GM21529 (cell line): ENCODE data around the gene DPYD.
"Not testable (repeated sequence)": the region's sequence is repeated elsewhere in the genome, so short reads cannot be mapped to it uniquely, and the experiment has no call there.

ENCODE experiments used
- ATAC-seq: cut with Tn5 transposase; IDR thresholded peaks from one replicate; pipeline ENCODE4 v1.9.1; 2021; ENCODE audit not compliant: unreplicated experiment

DPYD gene

GRCh38 chr1:97382206-97382605, 538.6 kb downstream of the DPYD start:
- ATAC-seq = no peak

GRCh38 chr1:97379387-97380075, 541.3 kb downstream of the DPYD start:
- ATAC-seq = no peak

GRCh38 chr1:97378596-97378995, 542.2 kb downstream of the DPYD start:
- ATAC-seq = no peak

- no peak for ATAC-seq
Observed at GRCh38 chr1:97377432-97378034, 543.3 kb downstream of the DPYD start.

- no peak for ATAC-seq
Observed at GRCh38 chr1:97373000-97373399, 547.8 kb downstream of the DPYD start.

GRCh38 chr1:97372531-97372930, 548.3 kb downstream of the DPYD start:
- no peak for ATAC-seq

GRCh38 chr1:97368296-97368695, 552.5 kb downstream of the DPYD start:
- no peak for ATAC-seq

- ATAC-seq = no peak
Observed at GRCh38 chr1:97366984-97367383, 553.9 kb downstream of the DPYD start.

- no peak for ATAC-seq
Observed at GRCh38 chr1:97365026-97365425, 555.8 kb downstream of the DPYD start.

GRCh38 chr1:97364086-97364485, 556.7 kb downstream of the DPYD start:
- ATAC-seq = no peak

- no peak for ATAC-seq
Observed at GRCh38 chr1:97356309-97356708, 564.5 kb downstream of the DPYD start.

- no peak for ATAC-seq
Observed at GRCh38 chr1:97352936-97353382, 567.9 kb downstream of the DPYD start.

- no peak for ATAC-seq
Observed at GRCh38 chr1:97351846-97352245, 569.0 kb downstream of the DPYD start.

GRCh38 chr1:97350662-97351061, 570.2 kb downstream of the DPYD start:
- no peak for ATAC-seq

GRCh38 chr1:97350241-97350640, 570.6 kb downstream of the DPYD start:
- no peak for ATAC-seq

GRCh38 chr1:97349794-97350193, 571.0 kb downstream of the DPYD start:
- not testable (repeated sequence) for ATAC-seq

- no peak for ATAC-seq
Observed at GRCh38 chr1:97348599-97349265, 572.1 kb downstream of the DPYD start.

GRCh38 chr1:97340951-97341350, 579.9 kb downstream of the DPYD start:
- ATAC-seq = no peak

GRCh38 chr1:97338347-97338746, 582.5 kb downstream of the DPYD start:
- ATAC-seq = no peak

- ATAC-seq = no peak
Observed at GRCh38 chr1:97337250-97338030, 583.4 kb downstream of the DPYD start.

- no peak for ATAC-seq
Observed at GRCh38 chr1:97334454-97334853, 586.4 kb downstream of the DPYD start.
